Amniotic epithelial cell (primary cell): ENCODE results near the gene ULK2.
"Not testable (repeated sequence)": the region's sequence is repeated elsewhere in the genome, so short reads cannot be mapped to it uniquely, and the experiment has no call there.

Source experiments
- DNase-seq: peaks from one replicate; pipeline ENCODE4 v3.0.0-alpha.2; 2010; ENCODE audit warnings: low read depth

ULK2 gene

DNA sequence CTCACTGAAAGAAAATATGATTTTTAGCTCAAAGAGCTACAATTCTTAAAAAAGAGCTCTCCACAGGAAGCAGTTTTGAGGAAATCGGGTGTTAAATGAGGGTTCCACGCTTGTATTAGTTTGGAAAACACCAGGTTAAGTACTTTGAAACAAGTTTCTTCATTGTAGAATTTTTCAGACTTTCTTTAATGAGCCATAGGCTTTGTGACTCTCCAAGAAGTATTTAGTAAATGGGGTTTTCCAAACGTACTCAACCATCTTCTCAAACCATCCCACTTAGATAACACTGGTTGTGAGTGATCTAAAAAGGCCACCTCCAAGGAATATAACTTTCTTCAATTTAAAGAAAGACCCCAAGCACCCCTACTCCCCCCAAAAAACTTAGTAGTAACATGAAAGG is 2.7 kb downstream of the ULK2 start:
- DNase-seq, result no peak

DNA sequence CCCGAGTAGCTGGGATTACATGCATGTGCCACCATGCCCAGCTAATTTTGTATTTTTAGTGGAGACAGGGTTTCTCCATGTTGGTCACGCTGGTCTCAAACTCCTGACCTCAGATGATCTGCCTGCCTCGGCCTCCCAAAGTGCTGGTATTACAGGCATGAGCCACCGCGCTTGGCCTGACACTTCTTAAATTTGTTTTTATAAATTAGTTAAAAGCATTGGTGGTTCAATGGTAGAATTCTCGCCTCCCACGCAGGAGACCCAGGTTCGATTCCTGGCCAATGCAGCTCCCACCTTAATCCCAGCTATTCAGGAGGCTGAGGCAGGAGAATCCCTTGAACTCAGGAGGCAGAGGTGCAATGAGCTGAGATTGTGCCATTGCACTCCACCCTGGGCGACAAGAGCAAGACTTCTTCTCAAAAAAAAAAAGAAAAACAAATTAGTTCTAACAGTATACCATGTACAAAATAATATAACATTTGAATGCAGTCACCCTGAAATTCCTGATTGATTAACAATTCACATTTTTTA is 7.0 kb downstream of the ULK2 start:
- not testable (repeated sequence) for DNase-seq

DNA sequence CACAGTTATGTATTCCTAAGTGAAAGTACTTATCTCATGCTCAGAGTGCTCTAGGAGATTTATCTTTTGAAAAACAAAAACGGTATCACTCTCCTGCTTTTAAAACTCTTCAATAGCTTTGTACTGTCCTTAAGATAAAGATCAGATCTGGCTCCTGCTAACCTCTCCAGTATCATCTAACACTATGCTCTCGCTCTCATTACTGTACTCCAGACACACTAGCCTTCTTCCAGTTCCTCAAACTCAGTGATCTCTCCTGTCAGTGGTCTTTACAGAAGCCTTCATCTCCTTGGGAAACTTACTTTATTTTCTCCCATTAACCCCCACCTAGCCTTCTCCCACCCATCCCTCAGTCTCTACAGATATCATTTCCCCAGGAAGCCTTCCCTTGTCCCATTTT is 10.1 kb downstream of the ULK2 start:
- no peak for DNase-seq

DNA sequence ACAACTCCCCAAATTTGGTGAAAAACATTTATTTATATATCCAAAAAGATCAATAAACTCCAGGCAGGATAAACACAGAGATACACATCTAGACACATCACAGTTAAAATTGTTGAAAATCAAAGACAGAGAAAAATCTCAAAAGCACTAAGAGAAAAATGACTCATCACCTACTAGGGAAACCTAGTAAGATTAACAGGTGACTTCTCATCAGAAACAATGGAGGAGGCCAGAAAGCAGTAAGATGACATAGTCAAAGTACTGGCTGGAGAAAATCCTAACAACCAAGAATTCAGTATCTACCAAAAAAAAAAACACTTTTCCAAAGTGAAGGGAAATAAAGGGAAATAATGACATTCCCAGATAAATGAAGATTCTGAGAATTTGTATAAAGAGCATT is 33.8 kb downstream of the ULK2 start:
- peak; percentile 8 for DNase-seq

DNA sequence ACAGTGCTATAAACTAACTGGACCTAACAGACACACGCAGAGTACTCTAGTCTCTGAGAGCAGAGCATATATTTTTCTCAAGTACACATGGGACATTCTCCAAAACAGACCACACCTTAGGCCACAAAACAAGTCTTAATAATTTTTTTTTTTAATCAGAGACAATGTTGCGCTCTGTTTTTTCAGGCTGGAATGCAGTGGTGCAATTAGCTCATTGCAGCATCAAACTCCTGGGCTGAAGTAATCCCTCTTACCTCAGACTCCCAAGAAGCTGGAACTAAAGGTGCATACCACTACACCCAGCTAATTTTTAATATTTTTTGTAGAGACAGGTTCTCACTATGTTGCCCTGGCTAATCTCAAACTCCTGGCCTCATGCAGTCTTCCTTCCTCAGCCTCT is 37.7 kb downstream of the ULK2 start:
- DNase-seq, result peak; percentile 59

DNA sequence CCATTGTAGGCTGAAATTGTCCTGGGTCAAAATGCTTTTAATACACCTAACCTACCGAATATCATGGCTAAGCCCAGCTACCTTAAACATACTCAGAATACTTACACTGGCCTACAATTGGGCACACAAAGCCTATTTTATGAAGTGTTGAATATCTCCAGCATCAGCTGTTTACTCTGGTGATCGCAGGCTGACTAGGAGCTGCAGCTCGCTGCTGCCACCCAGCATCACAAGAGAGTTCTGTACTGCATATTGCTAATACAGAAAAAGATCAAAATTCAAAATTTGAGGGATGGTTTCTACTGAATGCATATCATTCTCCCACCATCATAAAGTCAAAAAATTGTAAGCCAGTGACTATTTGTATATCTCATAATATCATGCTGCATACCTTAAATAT is 55.3 kb downstream of the ULK2 start:
- no peak for DNase-seq

DNA sequence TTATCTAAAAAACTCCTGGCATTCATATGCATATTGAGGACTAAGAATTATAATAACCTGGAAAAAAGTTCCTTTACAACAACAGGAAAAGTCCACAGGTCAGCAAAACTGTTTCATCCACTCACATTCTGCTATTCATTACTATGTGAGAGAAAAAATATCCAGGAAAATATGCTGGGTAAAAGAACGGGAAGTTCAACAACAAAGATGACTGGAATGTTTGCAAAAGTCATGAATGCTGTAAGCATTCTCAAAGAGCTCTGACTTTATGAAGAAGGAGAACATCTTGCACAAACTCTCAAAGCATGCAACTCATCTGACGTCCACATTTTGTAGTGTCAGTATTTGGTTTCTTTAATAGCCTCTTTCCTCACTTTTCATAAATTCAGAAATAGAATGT is 62.7 kb downstream of the ULK2 start:
- peak; percentile 79 for DNase-seq

DNA sequence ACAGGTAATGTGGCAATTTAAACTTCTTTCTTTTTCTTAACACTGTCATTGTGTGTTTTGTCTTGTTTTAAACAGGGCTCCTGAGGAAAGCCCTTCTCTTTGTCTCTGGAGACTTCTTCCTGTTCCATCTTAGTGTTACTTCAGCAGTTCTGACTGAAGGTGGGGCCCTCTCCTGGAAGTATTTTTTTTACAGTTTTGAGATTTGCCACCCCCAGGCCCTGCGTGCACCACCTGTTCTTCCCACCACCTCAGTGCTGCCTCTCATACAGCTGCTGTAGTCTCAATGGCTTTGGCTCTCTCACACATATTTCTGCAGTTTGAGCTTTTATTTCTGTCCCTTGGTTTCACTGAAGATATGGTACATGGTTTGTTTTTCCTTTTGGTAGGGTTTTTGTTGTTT is 67.2 kb downstream of the ULK2 start:
- no peak for DNase-seq

DNA sequence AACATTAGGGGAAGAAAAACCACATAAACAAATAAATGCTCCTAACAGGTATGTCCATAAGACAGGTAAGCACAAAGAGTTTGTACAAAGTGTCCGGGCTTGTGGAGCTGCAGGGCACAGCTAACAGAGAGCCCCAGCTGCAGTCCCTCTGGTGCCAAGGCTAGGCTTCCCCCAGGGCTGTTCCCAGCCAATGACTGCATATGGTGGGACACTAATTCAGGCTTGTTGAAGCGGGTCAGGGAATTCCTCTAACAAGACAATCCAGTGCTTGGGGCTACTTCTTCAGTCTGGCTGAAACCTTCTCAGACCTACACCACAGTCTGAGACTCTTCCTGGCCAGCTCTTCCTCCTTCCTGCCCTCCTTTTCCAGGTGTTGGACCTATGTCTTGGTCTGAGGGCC is 67.9 kb downstream of the ULK2 start:
- no peak for DNase-seq

DNA sequence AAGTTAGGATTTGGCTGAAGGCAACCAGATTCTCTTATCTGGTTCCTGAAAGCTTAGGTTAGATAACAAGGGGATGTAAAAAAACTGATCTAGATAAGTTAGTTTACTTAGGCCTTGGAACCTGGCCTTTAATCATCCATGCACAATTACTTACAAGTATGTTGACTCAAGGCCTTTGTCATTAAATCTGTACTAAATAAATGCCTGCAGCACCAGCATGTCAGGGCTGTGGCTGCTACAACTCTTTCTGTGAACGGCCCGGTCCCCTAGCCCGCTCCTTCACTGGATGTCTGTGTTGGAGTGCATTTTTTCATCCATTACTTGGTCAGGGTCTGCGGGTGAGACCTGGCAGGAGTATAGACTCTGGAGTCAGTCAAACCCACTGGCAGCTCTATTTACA is 71.3 kb downstream of the ULK2 start:
- DNase-seq, result no peak

DNA sequence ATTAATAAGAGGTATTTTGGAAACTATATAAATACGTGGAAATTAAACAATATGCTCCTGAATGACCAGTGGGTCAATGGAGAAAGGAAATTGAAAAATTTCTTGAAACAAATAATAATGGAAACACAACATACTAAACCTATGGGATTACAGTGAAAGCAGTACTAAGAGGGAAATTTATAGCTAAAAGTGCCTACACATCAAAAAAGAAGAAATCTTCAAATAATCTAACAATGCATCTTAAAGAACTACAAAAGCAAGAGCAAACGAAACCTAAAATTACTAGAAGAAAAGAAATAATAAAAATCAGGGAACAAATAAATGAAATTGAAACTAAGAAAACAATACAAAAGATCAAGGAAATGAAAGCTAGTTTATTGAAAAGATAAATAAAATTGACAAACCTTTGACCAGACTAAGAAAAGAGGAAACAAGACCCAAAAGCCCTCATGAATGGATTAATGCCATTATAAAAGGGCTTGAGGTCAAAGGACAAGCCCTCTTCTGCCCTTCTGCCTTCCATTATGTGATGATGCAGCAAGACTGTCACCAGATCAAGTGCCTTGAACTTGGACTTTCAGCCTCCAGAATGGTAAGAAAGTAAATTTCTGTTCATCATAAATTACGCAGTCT is 75.7 kb downstream of the ULK2 start:
- no peak for DNase-seq

DNA sequence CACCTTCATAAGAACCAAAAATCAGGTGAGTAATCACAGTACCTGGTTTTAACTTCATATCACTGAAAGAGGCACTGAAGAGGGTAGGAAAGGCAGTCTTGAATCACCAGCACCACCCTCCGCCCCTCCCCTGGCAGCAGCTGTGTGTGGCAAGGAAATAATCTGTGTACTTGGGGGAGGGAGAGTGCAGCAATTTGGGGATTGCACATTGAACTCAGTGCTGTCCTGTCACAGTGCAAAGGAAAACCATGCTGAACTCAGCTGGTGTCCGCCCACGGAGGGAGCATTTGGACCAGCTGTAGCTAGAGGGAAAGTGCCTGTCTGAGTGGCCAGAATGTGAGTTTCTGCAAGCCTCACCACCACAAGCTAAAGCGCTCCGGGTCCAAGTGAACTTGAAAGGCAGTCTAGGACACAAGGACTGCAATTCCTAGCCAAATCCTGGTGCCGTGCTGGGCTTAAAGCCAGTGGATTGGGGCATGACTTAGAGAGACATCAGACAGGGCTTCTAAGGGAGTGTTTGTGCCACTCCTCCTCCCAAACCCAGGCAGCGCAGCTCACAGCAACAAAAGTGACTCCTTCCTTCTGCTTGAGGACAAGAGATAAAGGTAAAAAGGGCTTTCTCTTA is 79.9 kb downstream of the ULK2 start:
- DNase-seq, result no peak

DNA sequence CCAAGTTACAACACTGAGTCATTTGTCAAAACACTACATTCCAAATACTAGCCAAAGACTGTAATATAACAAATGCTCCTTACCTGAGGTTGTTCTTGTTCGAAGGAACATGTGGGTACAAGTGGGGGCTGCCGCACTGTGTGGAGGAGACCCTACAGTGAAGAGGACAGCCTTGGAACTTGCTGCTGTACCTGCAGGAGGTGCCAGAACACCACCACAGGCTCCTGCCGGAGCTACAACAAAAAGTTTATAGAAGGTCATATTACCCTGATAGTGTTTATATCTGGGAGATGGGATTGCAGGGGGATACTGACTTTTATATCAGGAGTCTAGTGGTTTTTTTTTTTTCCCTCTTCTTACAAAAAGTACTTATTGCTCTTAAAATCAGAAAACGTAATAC is 81.9 kb downstream of the ULK2 start:
- no peak for DNase-seq

DNA sequence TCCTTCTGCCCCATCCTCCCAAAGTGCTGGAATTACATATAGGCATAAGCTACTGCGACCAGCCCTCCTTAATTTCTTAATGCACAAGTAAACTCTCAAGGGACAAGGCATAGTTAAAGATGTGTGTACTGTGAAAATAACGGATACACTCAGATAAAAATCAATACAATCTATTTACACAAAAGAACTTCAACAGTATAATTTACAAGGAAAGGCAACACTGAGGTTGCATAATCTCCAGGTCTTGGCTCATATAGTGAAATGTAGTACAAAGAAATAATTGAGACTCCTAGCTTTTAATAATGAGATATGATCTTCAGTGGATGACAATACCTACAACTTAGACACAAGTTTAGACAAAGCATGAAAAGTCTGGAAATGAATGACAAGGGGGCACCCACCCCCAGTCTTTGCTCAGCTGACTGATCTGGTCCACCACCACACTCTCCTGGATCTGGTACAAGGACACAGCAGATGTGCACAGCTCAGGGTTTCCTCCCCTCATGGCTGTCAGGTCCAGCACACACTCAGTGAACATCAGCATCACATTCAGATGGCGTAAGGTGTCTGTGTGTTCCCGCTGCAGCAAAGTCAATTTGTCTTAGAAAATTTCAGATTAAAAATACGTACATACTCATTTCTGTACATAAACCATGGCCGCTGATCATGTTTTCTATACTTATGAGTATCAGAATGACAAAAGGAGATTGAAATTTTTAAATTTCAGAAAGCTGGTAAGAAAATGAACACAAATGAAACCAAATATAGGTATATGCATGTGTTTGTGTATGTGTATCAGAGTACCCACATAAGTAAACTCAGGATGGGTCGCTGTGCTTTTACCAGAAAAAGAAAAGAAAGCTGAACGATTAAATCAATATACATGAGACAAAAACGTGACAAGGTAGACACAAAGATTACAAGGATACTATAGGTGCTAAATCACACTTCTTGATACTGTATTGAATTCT is 86.0 kb downstream of the ULK2 start:
- no peak for DNase-seq

DNA sequence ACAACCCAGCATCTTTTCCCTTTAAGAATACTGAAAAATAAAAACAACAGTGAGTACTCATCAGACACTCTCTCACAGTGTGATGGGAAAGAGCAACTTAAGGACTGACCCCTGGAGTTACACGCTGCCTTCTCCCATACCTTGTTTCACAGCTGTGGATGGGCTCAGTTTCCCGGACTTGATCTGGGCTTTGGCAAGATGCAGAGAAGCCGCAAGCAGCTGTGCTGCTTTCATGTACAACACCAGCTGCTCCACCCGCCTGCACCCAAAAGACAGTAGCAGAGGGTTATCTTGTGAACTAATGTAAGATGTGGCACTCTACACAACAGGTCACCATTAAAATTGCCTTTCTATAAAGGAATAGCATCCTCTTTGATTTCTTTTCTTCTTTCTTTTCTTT is 86.9 kb downstream of the ULK2 start:
- DNase-seq, result no peak

DNA sequence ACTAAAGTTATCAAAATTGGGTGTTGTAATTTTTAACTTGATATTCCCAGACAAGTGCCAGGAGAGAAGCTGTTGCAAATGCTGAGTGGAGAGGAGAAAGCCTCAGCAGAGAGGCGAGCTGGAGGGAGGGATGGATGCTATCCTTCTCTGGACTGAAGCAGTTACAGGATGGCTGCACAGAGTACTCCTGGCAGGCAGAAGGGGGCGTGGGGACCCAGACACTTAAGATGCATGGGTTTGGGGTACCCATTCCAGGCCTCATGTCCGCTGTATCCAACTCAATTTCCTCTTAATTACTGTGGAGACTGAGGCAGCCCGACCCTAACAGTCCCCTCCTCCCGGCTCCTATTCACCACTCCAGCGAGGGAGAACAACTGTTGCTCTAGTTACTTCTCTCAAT is 94.2 kb downstream of the ULK2 start:
- no peak for DNase-seq

DNA sequence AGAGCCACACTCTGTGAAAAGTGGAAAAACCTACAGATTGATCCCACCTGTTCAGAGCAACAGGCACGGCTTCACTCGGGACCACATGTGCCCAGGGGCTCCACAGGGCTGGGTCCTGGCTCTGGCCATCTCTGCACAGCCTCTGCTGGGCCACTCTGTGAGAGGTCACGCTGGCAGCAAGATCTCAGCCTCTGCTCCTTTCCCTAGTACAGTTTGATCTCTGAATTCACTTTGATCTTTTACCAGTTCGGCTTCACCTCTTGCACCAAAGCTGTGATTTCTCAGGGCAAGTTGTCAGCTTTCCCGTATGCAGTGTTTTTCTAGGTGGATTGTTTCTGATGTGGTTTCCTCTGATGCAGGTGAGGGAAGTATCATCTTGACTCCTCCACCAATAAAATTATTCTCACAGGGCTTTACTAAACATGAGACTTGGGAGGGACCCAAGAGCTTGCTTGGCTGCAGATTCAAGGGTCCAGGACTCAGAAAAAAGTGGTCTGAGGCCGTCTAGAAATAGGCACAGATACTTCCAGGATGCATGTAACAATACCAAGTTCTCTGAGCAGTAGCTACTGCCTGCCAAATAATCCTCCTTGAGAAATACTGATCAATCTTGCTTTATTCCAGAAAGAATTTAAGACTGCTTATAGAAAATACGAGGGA is 95.6 kb downstream of the ULK2 start:
- no peak for DNase-seq

DNA sequence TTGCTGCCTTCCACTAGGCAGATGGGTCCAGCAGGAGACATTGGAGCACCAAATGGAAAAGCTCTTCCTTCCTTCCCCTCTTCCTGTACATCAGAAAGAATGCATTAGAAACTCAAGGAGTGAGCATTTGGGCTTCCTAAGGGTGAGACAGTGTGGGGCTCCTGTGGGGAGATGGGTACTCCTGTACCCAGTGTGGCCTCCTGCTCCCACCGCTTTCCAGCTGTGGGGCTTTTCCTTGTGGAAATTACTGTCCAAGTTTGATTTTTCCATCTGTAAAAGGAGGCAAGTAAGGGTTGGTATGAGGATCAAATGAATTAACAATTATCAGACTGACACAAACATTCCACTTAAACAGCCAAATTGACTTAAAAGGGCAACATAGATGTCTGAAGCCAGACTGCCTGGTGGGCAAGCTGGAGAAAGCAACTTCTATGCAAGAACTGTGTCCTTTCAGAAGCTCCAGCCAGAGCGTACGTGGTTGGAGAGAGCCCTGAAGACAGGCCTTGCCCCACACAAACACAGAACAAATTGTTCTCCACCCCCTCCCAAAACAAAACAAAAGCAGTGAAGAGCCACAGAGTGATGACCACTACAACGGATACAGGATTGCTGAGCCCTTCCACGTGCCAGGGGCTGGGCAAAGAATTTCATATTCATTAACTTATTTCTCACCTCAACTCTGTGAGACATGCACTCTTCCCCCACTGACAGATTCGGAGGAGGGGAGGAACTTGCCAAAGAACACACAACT is 96.6 kb downstream of the ULK2 start:
- DNase-seq, result no peak

DNA sequence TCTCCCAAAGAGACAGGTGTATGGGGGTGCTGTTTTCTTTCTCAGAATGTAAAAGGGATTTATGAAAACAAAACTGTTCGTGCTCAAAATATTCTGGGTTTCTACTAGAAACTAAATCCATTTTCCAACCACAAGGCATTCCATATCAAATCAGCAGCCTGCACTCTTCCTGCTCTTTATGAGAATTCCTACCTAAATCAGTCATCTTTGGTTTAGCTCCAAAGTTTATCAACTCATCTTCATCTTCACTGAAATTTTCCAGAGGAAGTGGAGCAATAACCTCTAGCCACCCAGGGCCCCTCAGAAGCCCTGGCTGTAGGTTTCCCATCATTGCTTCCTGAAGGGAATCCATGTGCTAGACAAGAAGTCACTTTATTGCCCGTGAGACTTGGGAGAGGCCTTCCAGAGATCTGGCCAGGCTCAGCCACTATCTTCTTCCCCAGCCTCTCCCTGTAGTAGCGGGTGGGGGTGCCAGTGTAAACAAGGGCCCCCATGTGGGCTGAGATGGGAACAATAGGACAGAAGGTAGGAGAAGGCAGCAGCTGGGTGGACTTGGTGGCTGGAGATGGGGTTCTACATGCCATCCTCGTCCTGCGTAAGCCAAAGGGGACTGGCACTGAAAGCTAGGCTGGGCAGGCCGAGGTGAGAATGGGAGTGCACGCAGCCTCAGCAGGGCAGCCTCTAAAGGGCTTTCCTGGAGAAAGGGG is 97.6 kb downstream of the ULK2 start:
- DNase-seq, result peak; percentile 90

DNA sequence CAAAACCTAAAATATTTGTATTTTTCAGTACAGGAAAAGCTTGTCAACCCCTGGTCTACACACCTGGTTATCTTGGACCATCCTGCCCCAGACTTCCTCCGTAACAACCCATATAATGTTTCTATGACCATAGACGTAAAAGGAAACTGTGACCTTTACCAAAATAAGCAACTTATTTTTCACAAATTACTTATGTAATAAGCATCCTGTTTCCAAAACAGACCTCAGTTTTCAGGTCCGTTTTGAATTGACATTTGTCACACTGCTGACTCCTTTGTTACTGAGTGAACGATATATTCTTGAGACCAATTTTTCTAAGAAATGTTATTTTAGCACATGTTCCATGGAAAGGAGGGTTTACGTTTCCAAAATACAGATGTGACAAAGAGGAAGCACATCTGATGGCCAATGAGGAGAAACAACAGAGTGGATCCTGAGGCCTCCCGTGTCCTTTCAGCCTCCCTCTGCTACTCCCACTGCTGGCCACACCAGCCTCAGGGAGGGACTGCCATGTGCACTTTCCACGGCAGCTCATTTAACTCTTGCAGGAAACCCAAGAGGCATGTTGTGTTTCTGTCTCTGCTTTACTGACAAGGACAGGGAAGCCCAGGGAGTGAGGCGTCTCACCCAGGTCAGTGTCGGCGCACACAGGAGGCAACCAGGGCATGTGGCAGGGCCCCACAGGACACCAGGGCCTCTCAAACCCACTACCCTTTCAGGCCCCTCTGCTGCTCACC is 99.5 kb downstream of the ULK2 start:
- DNase-seq, result no peak
